ENCODE results near the gene WDR76. TPM values are rescaled to one million over a fixed set of nuclear protein-coding genes. Genes with fewer than 3 reads are reported as not detected.
"Not testable (repeated sequence)": the region's sequence is repeated elsewhere in the genome, so short reads cannot be mapped to it uniquely, and the experiment has no call there.

The WDR76 gene
- total RNA-seq, 2 donors from 2014 or later, result 10.5 to 11.9 TPM

DNA sequence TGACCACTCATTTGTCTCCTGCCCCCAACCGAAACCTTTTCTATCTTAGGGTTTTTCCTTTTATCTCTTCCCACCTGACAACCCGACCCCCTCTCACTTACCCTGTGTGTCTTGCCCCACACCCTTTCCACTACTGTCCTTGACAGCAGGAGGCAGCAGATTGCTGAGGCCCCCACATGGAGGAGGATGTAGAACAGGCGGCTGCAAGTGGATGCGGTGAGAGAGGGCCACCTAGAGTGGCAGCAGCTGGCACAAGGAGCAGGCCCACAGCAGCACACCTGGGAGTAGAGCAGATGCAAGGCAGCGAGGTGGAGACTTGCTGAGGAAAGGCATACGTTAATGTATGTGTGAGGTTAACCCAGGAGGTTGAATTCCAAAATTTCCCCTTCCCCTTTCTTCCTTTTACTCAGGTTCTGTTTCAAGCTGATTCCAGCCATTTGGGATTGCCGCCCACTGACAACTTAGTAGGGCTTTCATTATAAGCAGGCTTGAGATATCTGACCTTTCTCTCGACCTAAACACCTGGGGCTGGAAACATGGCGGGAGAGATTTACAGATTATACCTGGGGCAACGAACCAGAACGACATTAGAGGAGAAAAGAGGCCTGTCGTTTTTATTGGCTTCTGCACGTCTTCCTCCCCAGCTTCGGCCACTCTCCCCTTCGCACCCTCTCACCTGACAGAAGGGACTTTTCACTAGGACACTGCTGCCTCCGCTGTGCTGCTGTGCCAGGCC is 27.4 kb upstream of the WDR76 start:
- ATAC-seq, result no peak
- H3K4me3 Mint-ChIP-seq, result no peak overlapping the region
- H3K4me1 Mint-ChIP-seq, result peaks cover 37% of the 10 kb centered on the region
- H3K27ac Mint-ChIP-seq, result peak overlapping the region; percentile 95
- H3K9me3 ChIP-seq (ENCODE audit: control insufficient read depth, low read length, poor library complexity, severe bottlenecking), result no peaks in the 10 kb centered on the region
- DNase-seq, result no peak
- H3K27me3 Mint-ChIP-seq, result no peaks in the 10 kb centered on the region
- H3K36me3 Mint-ChIP-seq (ENCODE audit: low read depth), result peaks cover 8% of the 10 kb centered on the region

DNA sequence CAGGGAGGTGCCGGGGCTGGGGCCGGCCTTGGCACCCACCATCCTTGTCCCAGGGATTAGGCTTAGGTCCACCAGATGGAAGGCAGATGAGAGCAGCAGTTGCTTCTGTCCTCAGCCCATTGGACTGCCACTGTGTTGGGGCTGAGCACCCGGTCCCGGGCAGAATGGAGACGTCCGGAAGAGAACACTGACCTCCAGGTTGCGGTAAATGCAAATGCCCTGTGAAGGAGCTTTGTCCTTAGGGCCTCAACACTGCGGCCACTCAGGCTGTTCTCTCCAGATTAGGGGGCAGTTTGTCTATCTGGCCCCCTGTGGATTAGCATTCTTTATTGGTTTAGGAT is 26.9 kb upstream of the WDR76 start, which contains the start of gene SERINC4:
Gene SERINC4 (minus strand): TSS at position 276 of the 341 bp plus-strand sequence. CDS start 234 bp downstream, at position 42.
- Mint-ChIP-seq H3K27me3 (no peaks in the 10 kb centered on the region), H3K27ac (peak within 1 kb of the TSS; percentile 95), H3K36me3 (ENCODE audit: low read depth) (peaks cover 7% of the 10 kb centered on the region), H3K4me1 (peaks cover 32% of the 10 kb centered on the region), H3K4me3 (peak within 1 kb of the TSS; percentile 100)
- DNase-seq (no peak), ATAC-seq (no peak)
- H3K9me3 ChIP-seq (ENCODE audit: control insufficient read depth, low read length, poor library complexity, severe bottlenecking), result no peaks in the 10 kb centered on the region

DNA sequence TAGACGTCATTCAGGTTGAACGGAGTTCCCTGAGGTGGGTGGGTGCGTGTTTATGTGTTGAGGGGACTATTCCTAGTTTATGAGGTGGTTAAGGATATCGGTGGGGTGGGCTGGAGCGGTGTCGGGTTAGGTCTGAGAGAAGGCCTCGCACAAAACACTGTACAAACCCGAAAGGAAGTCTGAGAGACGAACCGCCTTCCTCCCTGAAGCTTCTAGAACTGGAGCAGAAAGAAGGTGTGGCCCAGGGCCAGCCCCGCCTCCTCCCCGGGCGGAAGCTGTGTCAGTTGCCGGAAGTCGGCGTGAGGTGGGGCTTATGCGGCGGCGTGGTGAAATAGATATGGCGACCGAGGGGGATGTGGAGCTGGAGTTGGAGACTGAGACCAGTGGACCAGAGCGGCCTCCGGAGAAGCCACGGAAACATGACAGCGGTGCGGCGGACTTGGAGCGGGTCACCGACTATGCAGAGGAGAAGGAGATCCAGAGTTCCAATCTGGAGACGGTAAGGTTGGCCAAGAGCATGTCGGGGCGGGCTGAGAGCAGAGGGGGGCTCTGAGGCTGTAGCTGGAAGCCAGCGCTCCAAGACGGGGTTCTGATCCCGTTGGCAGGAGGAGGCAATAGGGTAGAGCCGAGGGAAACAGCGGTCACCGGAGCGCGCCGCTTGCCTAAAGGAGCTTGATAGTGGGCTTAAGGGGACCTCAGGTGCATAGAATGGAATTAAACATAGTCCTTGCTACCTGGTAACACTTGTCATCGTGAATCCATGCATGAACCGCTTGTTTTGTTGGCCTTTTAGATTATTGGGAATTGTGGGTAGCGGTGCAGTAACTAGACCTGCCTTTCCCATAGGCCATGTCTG is 26.3 kb upstream of the WDR76 start, which contains the start of gene HYPK:
Gene HYPK (plus strand): TSS at position 314 of the 856 bp plus-strand sequence. CDS start 24 bp downstream, at position 338.
- no peaks in the 10 kb centered on the region for H3K27me3 Mint-ChIP-seq
- peaks cover 7% of the 10 kb centered on the region for H3K36me3 Mint-ChIP-seq (ENCODE audit: low read depth)
- H3K9me3 ChIP-seq (ENCODE audit: control insufficient read depth, low read length, poor library complexity, severe bottlenecking), result no peaks in the 10 kb centered on the region
- peak within 1 kb of the TSS; percentile 95 for H3K27ac Mint-ChIP-seq
- ATAC-seq (peak; percentile 99), DNase-seq (peak; percentile 83 to 86 (median 86))
- H3K4me3 Mint-ChIP-seq, result peak within 1 kb of the TSS; percentile 100
- H3K4me1 Mint-ChIP-seq, result peaks cover 28% of the 10 kb centered on the region

DNA sequence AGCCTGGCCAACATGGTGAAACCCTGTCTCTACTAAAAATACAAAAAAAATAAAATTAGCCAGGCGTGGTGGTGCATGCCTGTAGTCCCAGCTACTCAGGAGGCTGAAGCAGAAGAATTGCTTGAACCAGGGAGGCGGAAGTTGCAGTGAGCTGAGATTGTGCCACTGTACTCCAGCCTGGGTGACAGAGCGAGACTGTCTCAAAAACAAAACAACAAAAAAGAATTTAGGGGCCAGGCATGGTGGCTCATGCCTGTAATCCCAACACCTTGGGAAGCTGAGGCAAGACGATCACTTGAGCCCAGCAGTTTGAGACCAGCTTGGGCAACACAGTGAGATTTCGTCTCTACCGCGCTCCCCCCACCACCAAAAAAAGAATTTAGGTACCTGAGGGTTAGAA is 24.1 kb upstream of the WDR76 start:
- not testable (repeated sequence) for DNase-seq; ATAC-seq; H3K27me3 Mint-ChIP-seq; H3K4me3 Mint-ChIP-seq; H3K9me3 ChIP-seq (ENCODE audit: control insufficient read depth, low read length, poor library complexity, severe bottlenecking)
- H3K36me3 Mint-ChIP-seq (ENCODE audit: low read depth), result peaks cover 11% of the 10 kb centered on the region
- H3K27ac Mint-ChIP-seq, result peak overlapping the region; percentile 67
- H3K4me1 Mint-ChIP-seq, result peaks cover 23% of the 10 kb centered on the region

DNA sequence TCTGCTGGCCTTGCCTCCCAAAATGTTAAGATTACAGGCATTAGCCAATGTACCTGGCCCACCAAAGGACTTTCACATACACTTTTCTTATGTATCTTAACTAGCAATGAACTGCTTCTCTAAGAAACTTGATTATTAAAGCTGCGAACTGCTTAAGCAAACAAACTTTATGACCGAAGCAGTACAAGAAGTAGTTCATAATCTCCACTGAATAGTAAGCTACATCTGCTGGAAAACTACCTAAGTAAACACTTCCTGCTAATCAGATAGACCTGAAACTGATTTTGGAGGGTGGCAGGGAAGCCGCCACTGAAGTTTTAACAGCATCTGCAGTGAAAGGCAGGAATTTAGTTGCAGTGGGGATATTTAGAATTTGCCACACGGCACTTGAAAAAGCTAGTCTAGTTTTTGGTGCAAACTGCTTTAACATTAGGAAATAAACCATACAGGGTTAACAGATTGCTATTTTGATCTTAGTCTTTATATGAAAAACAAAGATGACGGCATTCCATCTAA is 18.3 kb upstream of the WDR76 start:
- H3K27me3 Mint-ChIP-seq, result no peaks in the 10 kb centered on the region
- no peak for ATAC-seq
- no peak overlapping the region for H3K27ac Mint-ChIP-seq
- H3K4me1 Mint-ChIP-seq, result peaks cover 9% of the 10 kb centered on the region
- H3K4me3 Mint-ChIP-seq, result no peak overlapping the region
- no peaks in the 10 kb centered on the region for H3K9me3 ChIP-seq (ENCODE audit: control insufficient read depth, low read length, poor library complexity, severe bottlenecking)
- DNase-seq, result no peak
- H3K36me3 Mint-ChIP-seq (ENCODE audit: low read depth), result peaks cover 11% of the 10 kb centered on the region

DNA sequence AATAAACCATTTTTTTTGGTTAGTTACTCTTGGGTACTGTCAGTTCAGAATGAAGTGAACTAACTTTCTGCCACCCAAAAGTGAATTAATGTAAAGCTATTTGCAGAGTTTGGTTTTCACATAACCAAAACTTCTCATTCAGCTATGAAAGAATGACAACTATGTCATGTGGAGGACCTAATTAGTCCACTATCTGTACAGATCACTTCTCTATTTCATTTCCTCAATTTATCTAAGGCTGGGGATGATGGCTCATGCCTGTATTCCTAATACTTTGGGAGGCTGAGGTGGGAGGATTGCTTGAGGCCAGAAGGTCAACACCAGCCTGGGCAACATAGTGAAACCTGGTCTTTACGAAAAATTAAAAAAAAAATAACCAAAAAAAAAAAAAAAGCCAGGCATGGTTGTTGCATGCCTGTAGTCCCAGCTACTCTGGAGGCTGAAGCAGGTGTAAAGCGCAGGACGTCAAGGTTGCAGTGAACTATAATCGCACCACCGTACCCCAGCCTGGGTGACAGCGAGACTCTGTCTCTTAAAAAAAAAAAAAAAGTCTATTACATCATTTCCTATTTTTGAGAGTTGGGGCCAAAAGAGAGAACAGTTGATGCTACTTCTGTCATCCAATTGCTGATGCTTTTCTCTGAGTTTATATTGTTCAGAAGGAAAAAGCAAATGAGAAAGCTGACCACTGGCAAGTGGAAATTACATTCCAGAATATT is 17.7 kb upstream of the WDR76 start:
- no peaks in the 10 kb centered on the region for H3K9me3 ChIP-seq (ENCODE audit: control insufficient read depth, low read length, poor library complexity, severe bottlenecking)
- ATAC-seq (peak; percentile 79), DNase-seq (no peak)
- Mint-ChIP-seq H3K4me1 (peaks cover 9% of the 10 kb centered on the region), H3K4me3 (no peak overlapping the region), H3K27ac (no peak overlapping the region), H3K27me3 (no peaks in the 10 kb centered on the region), H3K36me3 (ENCODE audit: low read depth) (peaks cover 11% of the 10 kb centered on the region)

DNA sequence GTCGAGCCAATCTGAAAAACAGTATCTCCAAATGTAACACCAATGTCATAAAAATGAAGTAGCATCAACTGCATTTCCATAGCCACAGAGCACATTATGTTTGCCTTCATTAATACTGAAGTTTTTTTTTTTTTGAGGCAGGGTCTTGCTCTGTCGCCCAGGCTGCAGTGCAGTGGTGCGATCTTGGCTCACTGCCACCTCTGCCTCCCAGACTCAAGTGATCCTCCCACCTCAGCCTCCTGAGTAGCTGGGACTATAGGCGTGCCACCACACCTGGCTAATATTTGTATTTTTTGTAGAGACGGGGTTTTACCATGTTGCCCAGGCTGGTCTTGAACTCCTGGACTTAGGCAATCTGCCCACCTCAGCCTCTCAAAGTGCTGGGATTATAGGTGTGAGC is 11.7 kb upstream of the WDR76 start:
- Mint-ChIP-seq H3K27ac (peak overlapping the region; percentile 49), H3K36me3 (ENCODE audit: low read depth) (peaks cover 15% of the 10 kb centered on the region)
- DNase-seq; ATAC-seq; H3K4me3 Mint-ChIP-seq; H3K27me3 Mint-ChIP-seq; H3K9me3 ChIP-seq (ENCODE audit: control insufficient read depth, low read length, poor library complexity, severe bottlenecking); H3K4me1 Mint-ChIP-seq: not testable (repeated sequence)

DNA sequence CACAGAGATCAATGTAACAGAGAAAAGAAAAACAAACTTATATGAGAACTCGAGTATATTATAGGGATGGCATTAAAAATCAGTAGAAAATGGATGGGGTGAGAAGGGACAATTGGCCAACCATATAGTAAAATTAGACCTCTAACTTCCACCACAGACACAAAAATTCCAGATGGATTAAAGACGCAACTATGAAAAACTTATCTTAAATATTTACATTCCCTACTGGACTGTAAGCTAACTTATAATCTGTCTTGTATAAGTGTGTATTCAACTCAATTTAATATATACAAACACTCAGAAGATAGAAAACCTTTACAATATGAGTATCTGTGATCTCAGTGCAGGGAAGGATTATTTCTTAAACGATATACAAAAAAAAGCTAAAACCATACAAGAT is 5.3 kb upstream of the WDR76 start:
- ATAC-seq, result no peak
- Mint-ChIP-seq H3K4me3 (no peak overlapping the region), H3K36me3 (ENCODE audit: low read depth) (peaks cover 3% of the 10 kb centered on the region)

DNA sequence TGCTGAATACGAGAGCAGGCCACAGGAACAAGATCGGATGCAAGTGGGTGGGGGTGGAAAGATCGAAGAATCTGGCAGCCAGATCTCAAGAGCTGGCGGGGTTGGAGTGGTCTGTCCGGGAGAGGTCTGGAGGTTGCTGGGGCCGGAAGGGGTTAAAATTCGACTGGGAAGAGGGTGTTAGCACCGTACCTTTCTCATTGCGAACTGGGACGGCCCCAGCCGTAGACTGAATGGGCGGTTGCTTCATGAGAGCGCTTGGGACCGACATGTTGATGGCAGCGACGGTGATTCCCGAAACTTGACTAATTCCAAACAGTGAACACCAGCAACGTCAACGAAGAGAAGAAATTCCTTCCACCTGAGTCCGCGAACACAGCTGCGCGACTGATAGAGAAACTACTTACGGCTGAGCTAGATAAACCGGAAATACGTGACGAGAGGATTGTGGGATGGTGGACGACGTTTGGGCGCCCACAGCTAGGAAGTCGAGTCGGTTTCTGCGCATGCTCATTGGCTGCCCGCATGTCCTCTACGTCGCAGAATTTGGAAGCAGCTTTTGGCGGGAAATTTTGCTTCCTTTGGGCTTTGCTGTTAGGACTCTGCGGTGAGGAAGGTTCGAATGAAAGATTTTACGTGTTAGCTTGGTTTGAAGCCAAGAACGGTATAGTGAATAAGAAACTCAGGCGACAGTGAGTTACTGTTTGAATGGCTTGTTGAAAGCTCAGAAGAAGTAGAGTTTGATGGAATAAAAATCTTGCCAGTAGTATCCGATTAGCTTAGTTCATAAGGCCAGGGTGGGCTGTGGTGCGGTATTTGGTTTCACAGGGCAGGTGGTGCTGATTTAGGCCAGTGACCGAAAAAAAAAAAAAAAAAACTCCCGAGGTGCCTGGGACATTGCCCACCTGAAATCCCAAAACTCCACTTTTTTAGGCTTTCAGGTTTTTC is 2.2 kb upstream of the WDR76 start, which contains the start of gene MFAP1:
Gene MFAP1 (minus strand): TSS at position 389 of the 945 bp plus-strand sequence. CDS start 121 bp downstream, at position 268.
- Mint-ChIP-seq H3K27ac (peak within 1 kb of the TSS; percentile 99), H3K4me1 (peaks cover 37% of the 10 kb centered on the region), H3K4me3 (peak within 1 kb of the TSS; percentile 98), H3K27me3 (no peaks in the 10 kb centered on the region), H3K36me3 (ENCODE audit: low read depth) (no peaks in the 10 kb centered on the region)
- ATAC-seq (peak; percentile 89), DNase-seq (peak; percentile 78 to 87 (median 80))
- no peaks in the 10 kb centered on the region for H3K9me3 ChIP-seq (ENCODE audit: control insufficient read depth, low read length, poor library complexity, severe bottlenecking)

More for the DNA sequence above, 5.3 kb upstream of the WDR76 start:
- H3K9me3 ChIP-seq (ENCODE audit: control insufficient read depth, low read length, poor library complexity, severe bottlenecking), result no peaks in the 10 kb centered on the region
- peaks cover 19% of the 10 kb centered on the region for H3K4me1 Mint-ChIP-seq
- H3K27me3 Mint-ChIP-seq, result no peaks in the 10 kb centered on the region
- H3K27ac Mint-ChIP-seq, result peak overlapping the region; percentile 80
- no peak for DNase-seq

DNA sequence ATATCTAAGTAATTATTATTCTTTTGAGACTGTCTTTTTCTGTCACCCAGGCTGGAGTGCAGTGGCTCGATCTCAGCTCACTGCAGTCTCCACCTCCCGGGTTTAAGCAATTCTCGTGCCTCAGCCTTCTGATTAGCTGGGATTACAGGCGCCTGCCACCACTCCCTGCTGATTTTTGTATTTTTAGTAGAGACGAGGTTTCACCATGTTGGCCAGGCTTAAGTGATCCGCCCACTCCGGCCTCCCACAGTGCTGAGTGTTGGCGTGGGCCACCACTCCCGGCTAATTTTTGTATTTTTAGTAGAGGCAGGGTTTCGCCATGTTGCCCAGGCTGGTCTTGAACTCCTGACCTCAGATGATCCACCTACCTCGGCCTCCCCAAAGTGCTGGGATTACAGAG is 1.5 kb upstream of the WDR76 start:
- not testable (repeated sequence) for ATAC-seq; H3K36me3 Mint-ChIP-seq (ENCODE audit: low read depth); H3K9me3 ChIP-seq (ENCODE audit: control insufficient read depth, low read length, poor library complexity, severe bottlenecking); H3K27me3 Mint-ChIP-seq; DNase-seq
- H3K4me3 Mint-ChIP-seq, result peak overlapping the region; percentile 12
- peak overlapping the region; percentile 99 for H3K27ac Mint-ChIP-seq
- H3K4me1 Mint-ChIP-seq, result peaks cover 40% of the 10 kb centered on the region

DNA sequence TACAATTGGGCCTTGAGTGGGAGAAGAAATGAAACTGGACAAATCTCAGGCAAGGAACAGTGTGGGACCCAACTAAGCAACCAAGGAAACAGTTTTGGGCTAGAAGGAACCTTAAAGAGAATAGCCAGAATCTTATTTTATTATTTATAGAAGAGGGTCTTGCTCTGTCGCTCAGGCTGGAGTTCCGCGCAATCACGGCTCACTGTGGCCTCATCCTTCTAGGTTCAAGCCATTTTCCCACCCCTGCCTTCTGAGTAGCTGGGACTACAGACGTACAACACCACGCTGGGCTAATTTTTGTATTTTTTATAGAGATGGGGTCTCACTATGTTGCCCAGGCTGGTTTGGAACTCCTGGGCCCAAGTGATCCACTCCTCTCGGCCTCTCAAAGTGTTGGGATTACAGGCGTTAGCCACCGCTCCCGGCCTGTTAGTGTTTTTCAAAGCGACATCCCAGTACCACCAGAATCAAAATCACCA is 734 bp upstream of the WDR76 start:
- H3K27ac Mint-ChIP-seq, result peak overlapping the region; percentile 94
- H3K4me3 Mint-ChIP-seq, result peak overlapping the region; percentile 91
- H3K4me1 Mint-ChIP-seq, result peaks cover 40% of the 10 kb centered on the region
- H3K27me3 Mint-ChIP-seq, result no peaks in the 10 kb centered on the region
- no peaks in the 10 kb centered on the region for H3K9me3 ChIP-seq (ENCODE audit: control insufficient read depth, low read length, poor library complexity, severe bottlenecking)
- no peak for ATAC-seq
- DNase-seq, result no peak
- H3K36me3 Mint-ChIP-seq (ENCODE audit: low read depth), result no peaks in the 10 kb centered on the region

Measured in T-helper 17 cell (primary cell).